HEK293T (cell line): ENCODE results near the gene TJP2.

ENCODE experiments used
- CTBP1 ChIP-seq: fragments of 450-650 bp; IDR thresholded peaks from 2 replicates; pipeline ENCODE4 v1.6.1; 2016; ENCODE audit warnings: borderline replicate concordance
- ELF4 ChIP-seq: fragments of 450-650 bp; IDR thresholded peaks from 2 replicates; pipeline ENCODE4 v1.6.1; 2017; ENCODE audit warnings: antibody characterized with exemption
- FOXM1 ChIP-seq: fragments of 450-650 bp; IDR thresholded peaks from 2 replicates; pipeline ENCODE4 v1.6.1; 2017; ENCODE audit warnings: mild to moderate bottlenecking, borderline replicate concordance
- SP1 ChIP-seq: fragments of 450-650 bp; IDR thresholded peaks from 2 replicates; pipeline ENCODE4 v1.6.1; 2017
- TF ChIP-seq, protein P1 (sequence below): fragments of 450-650 bp; IDR thresholded peaks from 2 replicates; pipeline ENCODE4 v1.6.1; 2016

DNA sequence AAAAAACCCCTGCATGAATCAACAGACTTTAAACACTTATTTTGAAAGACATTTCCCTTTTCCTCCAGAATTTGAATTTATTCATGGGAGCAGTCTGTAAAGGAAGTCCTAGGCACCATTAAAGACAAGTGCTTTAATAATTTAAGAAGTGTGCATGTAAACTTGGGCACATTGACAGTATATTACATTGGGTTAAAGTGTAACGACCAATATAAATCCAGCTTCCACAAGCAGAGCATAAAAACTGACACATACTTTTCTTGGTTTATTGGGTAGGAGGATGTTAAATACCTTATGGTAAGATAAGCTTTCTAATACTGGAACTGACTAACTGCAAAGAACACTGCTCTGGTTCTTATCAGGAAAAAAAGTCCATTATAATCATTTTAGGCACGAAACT, 149.8 kb downstream of the TJP2 start:
- TF ChIP-seq, protein P1, sequence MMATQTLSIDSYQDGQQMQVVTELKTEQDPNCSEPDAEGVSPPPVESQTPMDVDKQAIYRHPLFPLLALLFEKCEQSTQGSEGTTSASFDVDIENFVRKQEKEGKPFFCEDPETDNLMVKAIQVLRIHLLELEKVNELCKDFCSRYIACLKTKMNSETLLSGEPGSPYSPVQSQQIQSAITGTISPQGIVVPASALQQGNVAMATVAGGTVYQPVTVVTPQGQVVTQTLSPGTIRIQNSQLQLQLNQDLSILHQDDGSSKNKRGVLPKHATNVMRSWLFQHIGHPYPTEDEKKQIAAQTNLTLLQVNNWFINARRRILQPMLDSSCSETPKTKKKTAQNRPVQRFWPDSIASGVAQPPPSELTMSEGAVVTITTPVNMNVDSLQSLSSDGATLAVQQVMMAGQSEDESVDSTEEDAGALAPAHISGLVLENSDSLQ = peak; percentile 34; the same call in 1 of the 2 replicates
- TF ChIP-seq CTBP1 = no peak
- no peak for TF ChIP-seq FOXM1
- no peak for TF ChIP-seq SP1
- no peak for TF ChIP-seq ELF4
